Left renal pelvis (tissue), 4 donors: Measurements from ENCODE around the gene IFRD2. TPM values are rescaled to one million over a fixed set of nuclear protein-coding genes. Genes with fewer than 3 reads are reported as not detected.

Experiments used
- DNase-seq, 4 donors: peaks; one replicate each; pipeline ENCODE4 v3.0.0-alpha.2; 2013; ENCODE audit warnings: low read depth in 4 of 4, low spot score in 3 of 4
- polyA plus RNA-seq, 4 donors: library from polyadenylated mRNA; unstranded; fragments of 120-200 nt; gene quantifications; one replicate each; pipeline ENCODE4 v1.2.1, GENCODE V29; 2013; ENCODE audit not compliant: insufficient read length in 4 of 4

Gene IFRD2
- 10 to 100 TPM; 33.8 to 53.5 (median 37.8) TPM for polyA plus RNA-seq

- peak; percentile 87 to 95 (median 90) for DNase-seq
Observed at GRCh38 chr3:50292159-50293078, at the start of gene IFRD2. Gene IFRD2 (minus strand): TSS chr3:50292429. CDS start chr3:50292274, 155 bp downstream.

GRCh38 chr3:50341537-50341936 lies 49.3 kb upstream of the IFRD2 start:
- no peak for DNase-seq

GRCh38 chr3:50340448-50341329 lies 48.5 kb upstream of the IFRD2 start, which contains the start of gene RASSF1:
Gene RASSF1 (minus strand): TSS chr3:50340836. CDS start chr3:50340805, 31 bp downstream.
- no peak for DNase-seq

GRCh38 chr3:50340147-50340447 lies 47.9 kb upstream of the IFRD2 start:
- no peak for DNase-seq

- no peak for DNase-seq
Observed at GRCh38 chr3:50339485-50340146, 47.4 kb upstream of the IFRD2 start.

- no peak for DNase-seq
Observed at GRCh38 chr3:50338965-50339364, 46.7 kb upstream of the IFRD2 start.

- peak; percentile 93 to 96 (median 94) for DNase-seq
Observed at GRCh38 chr3:50337175-50337861, 45.1 kb upstream of the IFRD2 start.

GRCh38 chr3:50336452-50337174 lies 44.4 kb upstream of the IFRD2 start:
- DNase-seq = no peak

GRCh38 chr3:50334339-50335075 lies 42.3 kb upstream of the IFRD2 start:
- DNase-seq = no peak

- DNase-seq = no peak
Observed at GRCh38 chr3:50333744-50334328, 41.6 kb upstream of the IFRD2 start.

GRCh38 chr3:50331364-50331907 lies 39.2 kb upstream of the IFRD2 start:
- no peak for DNase-seq

- DNase-seq = no peak
Observed at GRCh38 chr3:50330330-50330729, 38.1 kb upstream of the IFRD2 start.

GRCh38 chr3:50327943-50328691 lies 35.9 kb upstream of the IFRD2 start, which contains the start of gene TUSC2:
Gene TUSC2 (minus strand): TSS chr3:50328223. CDS start chr3:50328099, 124 bp downstream.
- DNase-seq = peak; percentile 89 to 94 (median 94)

- no peak for DNase-seq
Observed at GRCh38 chr3:50327129-50327528, 34.9 kb upstream of the IFRD2 start.

- no peak for DNase-seq
Observed at GRCh38 chr3:50326182-50326541, 33.9 kb upstream of the IFRD2 start.

- no peak for DNase-seq
Observed at GRCh38 chr3:50325497-50326181, 33.4 kb upstream of the IFRD2 start.

GRCh38 chr3:50325113-50325480 lies 32.9 kb upstream of the IFRD2 start:
- no peak for DNase-seq
